Neural progenitor cell (in vitro differentiated cells): ENCODE results near the gene TCF7L2.

Experiments used
- CTCF ChIP-seq: fragments of 200-600 bp; sonication (generic); IDR thresholded peaks from 2 replicates; pipeline ENCODE4 v1.5.1; 2017; ENCODE audit warnings: antibody characterized with exemption, mild to moderate bottlenecking
- EZH2 ChIP-seq: fragments of 200-600 bp; sonication (generic); IDR thresholded peaks from 2 replicates; pipeline ENCODE4 v1.6.1; 2017; ENCODE audit warnings: antibody characterized with exemption, mild to moderate bottlenecking, moderate library complexity

- no peak for TF ChIP-seq CTCF
- TF ChIP-seq EZH2 = no peak
Observed at GRCh38 chr10:113130014-113130641, 180.1 kb downstream of the TCF7L2 start.
